PC-9 (cell line): ENCODE results near the gene ARGFX. TPM values are rescaled to one million over a fixed set of nuclear protein-coding genes. Genes with fewer than 3 reads are reported as not detected.

ENCODE experiments used
- Bru-seq: library from RNA; stranded (reverse); fragments of 400-500 nt; gene quantifications from one replicate; lab custom pipeline; 2021; lab: Mats Ljungman, UMichigan
- BruChase-seq, 2 experiments: library from RNA; stranded (reverse); fragments of 400-500 nt; gene quantifications; one replicate each; lab custom pipeline; 2021; lab: Mats Ljungman, UMichigan
- BruUV-seq: library from RNA; stranded (reverse); fragments of 400-500 nt; replicated peaks from 2 replicates; lab custom pipeline; 2021; lab: Mats Ljungman, UMichigan
- CTCF ChIA-PET: fragments of 300-600 bp; sonication (Branson Sonifier 250); formaldehyde crosslinking; loops from one replicate; lab custom pipeline; 2022; ENCODE audit warnings: antibody characterized with exemption; lab: Charles Lee
- POLR2A ChIA-PET: fragments of 300-600 bp; sonication (Branson Sonifier 250); formaldehyde crosslinking; loops from one replicate; lab custom pipeline; 2022; ENCODE audit warnings: antibody characterized with exemption; ENCODE audit not compliant: unreplicated experiment; lab: Charles Lee
- DNase-seq, 2 experiments: peaks; one replicate each; pipeline versions ENCODE4 v3.0.0 to v3.0.0-alpha.2; 2015 to 2022; ENCODE audit warnings: mixed read lengths in 1 of 2
- H2AFZ ChIP-seq: fragments of 200-600 bp; sonication (generic); 2 replicates; pipeline ENCODE4 v1.8.1; 2017; ENCODE audit warnings: antibody characterized with exemption
- H3F3A ChIP-seq: fragments of 200-600 bp; sonication (generic); 2 replicates; pipeline ENCODE4 v1.8.1; 2017; ENCODE audit warnings: antibody characterized with exemption, mild to moderate bottlenecking, low read depth; ENCODE audit not compliant: insufficient read depth
- H3K27ac ChIP-seq: fragments of 200-600 bp; sonication (generic); 2 replicates; pipeline ENCODE4 v1.6.1; 2016; ENCODE audit warnings: mixed run types
- H3K27me3 ChIP-seq: fragments of 200-600 bp; sonication (generic); 2 replicates; pipeline ENCODE4 v1.6.1; 2016; ENCODE audit warnings: low read depth, mixed run types; ENCODE audit not compliant: insufficient read depth
- H3K36me3 ChIP-seq: fragments of 200-600 bp; sonication (generic); 2 replicates; pipeline ENCODE4 v1.6.1; 2016; ENCODE audit warnings: low read depth, mixed run types
- H3K4me1 ChIP-seq: fragments of 200-600 bp; sonication (generic); replicated peaks from 2 replicates; pipeline ENCODE4 v1.6.1; 2016; ENCODE audit warnings: mixed run types; ENCODE audit not compliant: insufficient read depth
- H3K4me2 ChIP-seq: fragments of 200-600 bp; sonication (generic); 2 replicates; pipeline ENCODE4 v1.6.1; 2017; ENCODE audit warnings: mixed run types
- H3K4me3 ChIP-seq: fragments of 200-600 bp; sonication (generic); 2 replicates; pipeline ENCODE4 v1.6.1; 2016; ENCODE audit warnings: mixed run types
- H3K79me2 ChIP-seq: fragments of 200-600 bp; sonication (generic); 2 replicates; pipeline ENCODE4 v1.6.1; 2017; ENCODE audit warnings: low read depth, mixed run types
- H3K9me2 ChIP-seq: fragments of 200-600 bp; sonication (generic); 2 replicates; pipeline ENCODE4 v1.8.1; 2017; ENCODE audit warnings: mild to moderate bottlenecking; ENCODE audit not compliant: insufficient read depth
- H3K9me3 ChIP-seq: fragments of 200-600 bp; sonication (generic); 2 replicates; pipeline ENCODE4 v1.8.1; 2016; ENCODE audit warnings: low read depth; ENCODE audit not compliant: insufficient read depth
- H4K20me1 ChIP-seq: fragments of 200-600 bp; sonication (generic); 2 replicates; pipeline ENCODE4 v1.8.1; 2017; ENCODE audit not compliant: insufficient read depth
- CTCF ChIP-seq: fragments of 200-600 bp; sonication (generic); conservative IDR thresholded peaks from 2 replicates; pipeline ENCODE4 v1.6.1; 2017; ENCODE audit warnings: mixed run types, antibody characterized with exemption, mild to moderate bottlenecking, moderate library complexity
- EZH2 ChIP-seq: fragments of 200-600 bp; sonication (generic); IDR thresholded peaks from 2 replicates; pipeline ENCODE4 v1.8.0; 2017; ENCODE audit warnings: antibody characterized with exemption, low read depth
- intact Hi-C: fragments of 100-400 bp; cut with micrococcal nuclease; formaldehyde crosslinking; loops from one replicate; pipeline ENCODE4 v1.10.0; 2022; ENCODE audit not compliant: unreplicated experiment
- long read RNA-seq: library from polyadenylated mRNA; stranded (forward); transcript quantifications from one replicate; pipeline ENCODE4 v2.0.0, GENCODE V29; 2022
- total RNA-seq: library from RNA; stranded (reverse); gene quantifications from 2 replicates; pipeline ENCODE4 v1.2.3, GENCODE V29; 2021

The ARGFX gene
- total RNA-seq (not detected in 2 replicates), Bru-seq, nascent RNA (not detected), BruChase-seq, experiment 1, labeled RNA remaining after a 2-hour chase (not detected), BruChase-seq, experiment 2, labeled RNA remaining after a 6-hour chase (not detected)
- long read RNA-seq, result 0 reads

GRCh38 chr3:121567649-121568048, at the start of gene ARGFX:
ARGFX (plus strand) TSS chr3:121567949; CDS start chr3:121570714, 2,765 bp downstream.
- Histone ChIP-seq H3K9me2 (no peaks in the 10 kb centered on the region; the same call in 1 of the 2 replicates), H3K9me3 (no peaks in the 10 kb centered on the region), H3K4me1 (no peaks in the 10 kb centered on the region), H3K27ac (no peak within 1 kb of the TSS), H2AFZ (no peak within 1 kb of the TSS), H3K36me3 (no peaks in the 10 kb centered on the region), H3K27me3 (no peaks in the 10 kb centered on the region), H3K79me2 (no peaks in the 10 kb centered on the region), H3F3A (no peaks in the 10 kb centered on the region), H3K4me2 (no peak within 1 kb of the TSS), H4K20me1 (no peaks in the 10 kb centered on the region), H3K4me3 (no peak within 1 kb of the TSS)
- CTCF ChIA-PET, result no interaction called here
- POLR2A ChIA-PET, result no interaction called here
- DNase-seq, result no peak
- TF ChIP-seq EZH2 (no peak), CTCF (no peak)
- BruUV-seq, result no TSS peak
- intact Hi-C loops, result no loop called here

GRCh38 chr3:121517953-121518655, 49.6 kb upstream of the ARGFX start:
- ChIA-PET POLR2A (no interaction called here), CTCF (no interaction called here)
- H3K4me3 ChIP-seq, result no peak overlapping the region
- no peaks in the 10 kb centered on the region for H3K79me2 ChIP-seq
- no TSS peak for BruUV-seq
- no peaks in the 10 kb centered on the region for H3K9me2 ChIP-seq
- DNase-seq, result no peak
- no peak overlapping the region for H2AFZ ChIP-seq
- no peaks in the 10 kb centered on the region for H3K9me3 ChIP-seq
- no peak overlapping the region for H3K4me2 ChIP-seq
- no peak for TF ChIP-seq EZH2
- no peak for TF ChIP-seq CTCF
- no peaks in the 10 kb centered on the region for H3K27me3 ChIP-seq
- H3K36me3 ChIP-seq, result no peaks in the 10 kb centered on the region
- intact Hi-C loops, result no loop called here
- H3K27ac ChIP-seq, result no peak overlapping the region
- no peaks in the 10 kb centered on the region for H3K4me1 ChIP-seq
- H4K20me1 ChIP-seq, result no peaks in the 10 kb centered on the region
- no peaks in the 10 kb centered on the region for H3F3A ChIP-seq

- Histone ChIP-seq H3K27me3 (no peaks in the 10 kb centered on the region), H3K4me1 (no peaks in the 10 kb centered on the region), H3K79me2 (no peaks in the 10 kb centered on the region), H2AFZ (no peak overlapping the region), H3K27ac (no peak overlapping the region), H3K4me2 (no peak overlapping the region), H3K4me3 (no peak overlapping the region), H3K36me3 (no peaks in the 10 kb centered on the region), H4K20me1 (no peaks in the 10 kb centered on the region), H3F3A (no peaks in the 10 kb centered on the region), H3K9me2 (no peaks in the 10 kb centered on the region; the same call in 1 of the 2 replicates), H3K9me3 (no peaks in the 10 kb centered on the region)
- ChIA-PET POLR2A (interaction anchor here (0.6 kb wide), 1 partner anchor 8 kb away, joined by 4 read pairs; no protein-coding TSS in a partner anchor), CTCF (no interaction called here)
- no TSS peak for BruUV-seq
- TF ChIP-seq CTCF (no peak), EZH2 (no peak)
- DNase-seq, result no peak
- intact Hi-C loops, result loop anchor here (10.0 kb wide), 2 partner anchors 476 to 956 kb away; no protein-coding TSS in a partner anchor
Observed at GRCh38 chr3:121520510-121520909, 47.2 kb upstream of the ARGFX start.
